Large intestine (tissue), 3 donors: ENCODE data around the gene FIG4. TPM values are rescaled to one million over a fixed set of nuclear protein-coding genes. Genes with fewer than 3 reads are reported as not detected.

Experiments
- DNase-seq, 2 donors: peaks; one replicate each; pipeline versions ENCODE4 v3.0.0 to v3.0.0-alpha.2; 2013
- H3K27ac ChIP-seq: one replicate; pipeline ENCODE4 v1.5.1; 2013; ENCODE audit warnings: low read length
- H3K27me3 ChIP-seq: 2 replicates; pipeline ENCODE4 v1.6.1; 2013; ENCODE audit warnings: low read length; ENCODE audit not compliant: control insufficient read depth, insufficient read depth
- H3K36me3 ChIP-seq: 2 replicates; pipeline ENCODE4 v1.6.1; 2013; ENCODE audit warnings: low read length; ENCODE audit not compliant: control insufficient read depth, insufficient read depth
- H3K4me1 ChIP-seq: one replicate; pipeline ENCODE4 v1.6.1; 2013; ENCODE audit warnings: low read length; ENCODE audit not compliant: control insufficient read depth, insufficient read depth
- H3K4me3 ChIP-seq: one replicate; pipeline ENCODE4 v1.5.1; 2013; ENCODE audit warnings: low read length
- H3K9me3 ChIP-seq: one replicate; pipeline ENCODE4 v1.6.1; 2013; ENCODE audit warnings: mild to moderate bottlenecking, low read depth, low read length, moderate library complexity; ENCODE audit not compliant: control insufficient read depth
- WGBS: methylation state at CpG from one replicate; pipeline ENCODE4 v1.1.5; 2013; ENCODE audit warnings: low lambda C conversion rate; ENCODE audit not compliant: insufficient coverage; 5-methylcytosine and 5-hydroxymethylcytosine counted together
- polyA plus RNA-seq: library from polyadenylated mRNA; unstranded; fragments of 120-200 nt; gene quantifications from one replicate; pipeline ENCODE4 v1.2.1, GENCODE V29; 2013

FIG4 gene
- polyA plus RNA-seq, 1 donor: 15.1 TPM

DNA sequence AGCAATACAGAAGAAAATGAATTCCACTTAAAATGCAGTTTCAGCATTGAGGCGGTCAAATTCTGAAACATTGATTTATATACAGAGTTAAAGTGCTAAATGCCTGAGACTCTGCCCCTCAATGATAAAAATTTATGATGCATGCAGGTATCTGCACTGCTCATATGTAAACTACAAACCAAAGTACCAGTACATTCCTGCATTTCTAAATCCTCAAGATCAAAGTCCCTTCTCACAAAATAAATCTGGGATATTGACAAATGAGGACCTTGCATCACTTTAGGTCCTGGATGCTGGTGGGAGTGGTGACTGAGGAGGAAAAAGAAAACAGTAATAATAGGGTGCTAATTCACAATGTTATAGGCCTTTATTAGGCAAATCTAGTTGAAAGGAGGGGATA, 101.9 kb downstream of the FIG4 start:
- Histone ChIP-seq H3K4me3 (no peak overlapping the region), H3K27ac (no peak overlapping the region), H3K27me3 (no peaks in the 10 kb centered on the region), H3K4me1 (no peaks in the 10 kb centered on the region), H3K9me3 (no peaks in the 10 kb centered on the region), H3K36me3 (peaks cover 16% of the 10 kb centered on the region)
- WGBS: 83% methylated on average over 1 of the region's 1 CpG
- DNase-seq: no peak

DNA sequence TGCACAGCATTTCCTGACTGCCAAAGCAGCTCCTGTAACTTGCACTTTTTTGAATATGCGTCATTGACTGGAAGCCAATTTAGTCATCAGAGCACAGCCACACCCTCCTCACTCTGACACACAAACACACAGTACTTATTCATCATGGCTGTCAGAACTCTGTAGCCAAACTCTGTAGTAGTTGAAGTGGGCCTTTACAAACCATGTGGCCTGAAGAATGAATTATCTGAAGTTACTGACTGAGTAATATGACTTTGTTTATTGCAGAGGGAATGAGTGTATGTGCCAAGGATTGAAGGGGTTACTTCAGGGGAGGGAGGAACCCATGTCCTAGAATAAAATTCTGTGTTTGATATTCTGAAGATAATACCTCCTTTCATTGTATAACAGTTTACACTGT, 102.7 kb downstream of the FIG4 start:
- Histone ChIP-seq H3K27me3 (no peaks in the 10 kb centered on the region), H3K4me3 (no peak overlapping the region), H3K4me1 (no peaks in the 10 kb centered on the region), H3K27ac (no peak overlapping the region), H3K9me3 (no peaks in the 10 kb centered on the region), H3K36me3 (peaks cover 10% of the 10 kb centered on the region)
- DNase-seq: peak; percentile 11 to 46
- WGBS: no CpG with 5 or more reads among the region's 1 CpG

DNA sequence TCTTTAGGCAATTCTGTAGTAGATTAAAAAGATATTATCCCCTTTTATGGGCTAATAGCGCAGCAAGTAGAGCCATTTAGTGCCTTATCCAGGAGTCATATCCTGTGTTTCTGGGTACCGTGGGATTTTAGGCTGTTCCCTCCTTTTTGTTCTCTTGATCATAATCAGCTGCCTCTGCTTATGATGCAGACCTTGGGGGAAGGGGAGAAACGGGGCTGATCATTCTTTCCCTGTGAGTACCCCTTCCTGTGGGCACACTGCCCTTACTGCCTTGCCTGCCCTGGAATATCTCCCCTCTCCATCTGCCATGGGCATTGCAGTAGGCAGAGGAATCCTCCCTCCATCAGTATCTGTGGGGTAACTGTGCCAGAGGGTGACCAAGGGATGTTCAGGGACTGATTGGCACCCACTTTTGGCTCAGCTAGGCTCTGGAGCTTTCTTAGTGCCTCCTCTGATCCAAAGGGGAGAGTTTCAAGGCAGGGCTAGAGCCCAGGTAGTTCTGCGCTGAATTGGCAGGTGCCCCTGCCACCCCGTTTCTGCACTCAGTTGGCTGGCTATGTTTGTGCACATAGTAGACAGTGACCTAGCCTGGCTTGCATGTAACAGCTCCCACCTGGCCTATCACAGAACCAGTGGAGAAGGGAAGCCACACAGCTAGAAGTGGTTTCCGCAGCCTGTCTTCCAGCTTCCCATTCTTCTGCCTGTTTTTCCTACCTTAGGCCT, 103.3 kb downstream of the FIG4 start:
- H3K9me3 ChIP-seq: no peaks in the 10 kb centered on the region
- no peaks in the 10 kb centered on the region for H3K27me3 ChIP-seq
- no peak overlapping the region for H3K27ac ChIP-seq
- H3K4me1 ChIP-seq: no peaks in the 10 kb centered on the region
- peaks cover 9% of the 10 kb centered on the region for H3K36me3 ChIP-seq
- no CpG with 5 or more reads among the region's 6 CpGs for WGBS
- no peak for DNase-seq
- no peak overlapping the region for H3K4me3 ChIP-seq

DNA sequence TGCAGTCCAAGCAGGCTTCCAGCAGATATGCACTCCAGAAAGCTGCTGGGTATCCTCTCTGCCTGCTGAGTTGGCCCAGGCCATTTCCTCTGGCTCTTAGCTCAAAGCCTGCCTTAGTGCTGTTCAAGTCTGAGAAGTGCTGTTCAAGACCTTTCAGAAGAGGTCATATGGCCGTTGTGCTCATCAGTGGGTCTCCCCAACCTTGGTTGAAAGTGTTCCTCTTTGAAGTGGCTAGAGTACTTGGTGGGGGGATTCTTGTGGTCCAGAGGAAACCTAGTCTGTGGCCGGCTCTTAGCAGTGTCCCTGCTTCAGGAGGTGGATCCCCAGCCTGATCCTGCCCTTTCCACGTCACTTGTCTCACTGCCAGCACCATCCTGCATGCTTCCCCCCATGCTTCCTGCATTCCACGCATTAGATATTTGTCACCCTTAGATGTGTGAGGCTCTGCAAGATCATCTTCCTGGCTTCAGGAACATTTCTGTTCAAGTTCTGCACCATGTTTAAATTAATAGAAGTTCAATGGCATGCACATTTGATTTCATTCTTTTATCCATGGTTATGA, 105.0 kb downstream of the FIG4 start:
- no peak for DNase-seq
- no peak overlapping the region for H3K4me3 ChIP-seq
- H3K27ac ChIP-seq: no peak overlapping the region
- H3K9me3 ChIP-seq: no peaks in the 10 kb centered on the region
- WGBS: no CpG with 5 or more reads among the region's 4 CpGs
- no peaks in the 10 kb centered on the region for H3K27me3 ChIP-seq
- H3K4me1 ChIP-seq: no peaks in the 10 kb centered on the region
- peaks cover 9% of the 10 kb centered on the region for H3K36me3 ChIP-seq

DNA sequence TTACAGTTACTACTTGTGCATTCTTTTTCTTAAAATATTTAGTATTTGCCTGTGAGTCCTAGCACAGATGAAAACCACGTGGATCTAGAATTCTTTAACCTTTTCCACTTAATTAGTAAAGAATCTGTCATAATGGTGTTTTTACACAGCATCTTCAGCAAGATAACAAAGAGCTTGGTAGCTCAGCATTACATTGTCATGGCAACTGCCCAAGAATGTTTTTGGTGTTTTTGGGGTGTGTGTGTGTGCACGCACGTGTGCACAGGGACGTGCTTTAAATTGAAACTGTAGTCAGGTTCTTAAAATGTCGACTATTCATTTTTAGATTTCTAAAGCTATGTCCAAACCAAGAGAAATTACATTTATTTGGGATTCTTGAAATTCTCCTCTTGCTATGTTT, 108.0 kb downstream of the FIG4 start:
- H3K36me3 ChIP-seq: peaks cover 7% of the 10 kb centered on the region
- H3K4me1 ChIP-seq: no peaks in the 10 kb centered on the region
- H3K9me3 ChIP-seq: no peaks in the 10 kb centered on the region
- DNase-seq: no peak
- H3K27ac ChIP-seq: no peak overlapping the region
- H3K4me3 ChIP-seq: no peak overlapping the region
- H3K27me3 ChIP-seq: no peaks in the 10 kb centered on the region
- 94% methylated on average over 3 of the region's 5 CpGs for WGBS

DNA sequence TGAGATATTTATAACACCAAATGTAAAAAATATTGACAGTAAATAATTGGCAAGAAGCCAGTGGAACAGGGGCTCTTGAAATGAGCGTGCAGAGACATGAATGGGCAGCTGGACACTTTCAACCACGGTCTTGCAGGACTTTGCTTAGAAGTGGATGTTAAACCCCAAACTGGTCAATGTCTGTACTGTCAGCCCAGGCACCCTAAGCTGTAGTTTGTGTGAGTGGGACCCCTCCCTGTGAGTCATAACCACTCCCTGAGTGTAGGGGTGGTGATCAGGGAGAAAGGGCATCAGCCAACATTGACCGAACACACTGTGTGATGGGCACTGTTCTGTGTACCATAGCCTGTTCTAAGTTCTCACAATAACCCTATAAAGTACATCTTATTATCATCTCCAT, 108.6 kb downstream of the FIG4 start:
- WGBS: no CpG with 5 or more reads among the region's 3 CpGs
- H3K36me3 ChIP-seq: peaks cover 7% of the 10 kb centered on the region
- H3K27ac ChIP-seq: no peak overlapping the region
- no peak for DNase-seq
- no peaks in the 10 kb centered on the region for H3K9me3 ChIP-seq
- no peaks in the 10 kb centered on the region for H3K4me1 ChIP-seq
- no peak overlapping the region for H3K4me3 ChIP-seq
- H3K27me3 ChIP-seq: no peaks in the 10 kb centered on the region

DNA sequence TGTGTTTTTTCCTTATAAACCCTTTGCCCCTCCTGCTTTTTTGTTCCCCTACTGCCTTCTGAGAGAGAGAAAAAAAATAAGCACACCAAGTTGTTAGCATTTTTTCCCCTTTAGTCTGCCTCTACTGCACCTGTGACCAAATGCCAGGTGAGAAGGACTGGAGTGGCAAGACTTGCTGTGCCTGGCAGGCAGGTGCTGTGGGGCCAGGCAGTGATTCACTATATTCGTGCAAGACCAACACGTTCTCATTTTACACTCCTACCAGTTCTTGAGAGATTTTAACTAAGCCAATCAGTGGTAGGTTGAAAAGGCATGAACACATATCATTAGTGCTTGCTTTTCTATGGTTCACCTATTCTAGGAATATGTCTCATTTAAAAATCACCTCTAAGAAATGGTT, 109.7 kb downstream of the FIG4 start:
- H3K4me1 ChIP-seq: no peaks in the 10 kb centered on the region
- WGBS: no CpG with 5 or more reads among the region's 2 CpGs
- H3K4me3 ChIP-seq: no peak overlapping the region
- H3K9me3 ChIP-seq: no peaks in the 10 kb centered on the region
- H3K27ac ChIP-seq: no peak overlapping the region
- DNase-seq: no peak
- H3K36me3 ChIP-seq: peaks cover 7% of the 10 kb centered on the region
- no peaks in the 10 kb centered on the region for H3K27me3 ChIP-seq

DNA sequence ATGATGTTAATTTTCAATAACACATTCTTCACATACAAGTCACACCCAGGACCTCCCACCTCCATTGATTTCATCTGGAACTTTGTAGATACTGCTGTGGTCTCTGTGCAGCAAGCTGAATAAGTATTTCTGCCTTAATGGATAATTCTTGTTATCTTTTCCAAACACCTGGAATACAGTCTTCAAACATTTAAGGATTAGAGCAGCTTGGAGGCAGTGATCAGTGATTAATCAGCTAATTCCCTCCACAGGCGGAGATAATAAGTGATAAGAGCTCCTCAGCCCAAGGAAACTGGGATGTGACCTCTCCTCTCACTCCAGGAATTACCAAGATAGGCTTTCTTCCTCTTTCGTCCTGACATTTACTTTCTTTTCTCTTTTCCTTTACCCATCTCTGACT, 110.7 kb downstream of the FIG4 start:
- no peaks in the 10 kb centered on the region for H3K4me1 ChIP-seq
- H3K36me3 ChIP-seq: peaks cover 5% of the 10 kb centered on the region
- H3K27me3 ChIP-seq: no peaks in the 10 kb centered on the region
- no peak for DNase-seq
- H3K4me3 ChIP-seq: no peak overlapping the region
- WGBS: 75% methylated on average over 1 of the region's 2 CpGs
- no peaks in the 10 kb centered on the region for H3K9me3 ChIP-seq
- no peak overlapping the region for H3K27ac ChIP-seq

DNA sequence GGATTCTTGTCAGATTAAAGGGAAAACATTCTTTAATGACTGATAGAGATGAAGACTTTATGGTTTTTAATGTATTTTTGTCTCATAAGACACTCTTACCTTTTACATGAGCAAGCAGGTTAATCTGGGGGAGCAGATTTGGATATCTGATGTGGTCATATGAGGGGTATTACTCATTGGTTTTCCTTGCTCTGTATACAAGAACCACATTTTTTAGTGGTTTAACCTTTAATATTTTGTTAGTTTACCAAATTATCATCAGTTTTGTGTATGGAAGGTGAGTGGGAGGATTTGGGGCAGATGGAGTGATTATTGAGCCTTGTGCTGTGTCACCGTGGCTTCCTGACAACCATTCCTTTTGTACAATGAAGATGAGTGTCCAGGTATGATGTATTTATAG, 112.9 kb downstream of the FIG4 start:
- H3K27me3 ChIP-seq: no peaks in the 10 kb centered on the region
- H3K4me1 ChIP-seq: no peaks in the 10 kb centered on the region
- H3K36me3 ChIP-seq: peaks cover 2% of the 10 kb centered on the region
- no peak overlapping the region for H3K4me3 ChIP-seq
- DNase-seq: no peak
- no CpG with 5 or more reads among the region's 1 CpG for WGBS
- no peak overlapping the region for H3K27ac ChIP-seq
- H3K9me3 ChIP-seq: no peaks in the 10 kb centered on the region

DNA sequence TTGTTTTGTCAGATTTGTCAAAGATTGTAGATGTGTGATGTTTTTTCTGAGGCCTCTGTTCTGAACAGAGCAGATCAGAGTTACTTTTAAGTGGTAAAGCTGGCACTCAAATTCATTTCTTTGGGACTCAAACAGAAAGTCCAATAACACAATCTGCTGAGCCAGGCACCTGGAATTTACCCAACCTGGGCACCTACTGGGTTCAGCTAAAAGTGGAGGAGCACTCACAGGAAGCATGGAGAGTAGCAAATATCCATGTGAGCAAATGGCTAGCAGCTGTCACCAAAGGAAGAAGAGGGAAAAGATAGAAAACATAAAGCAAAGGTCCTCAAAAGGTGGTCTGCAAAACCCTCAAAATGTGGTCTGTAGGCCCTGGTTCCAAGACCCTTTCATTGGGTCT, 116.8 kb downstream of the FIG4 start:
- no peak overlapping the region for H3K27ac ChIP-seq
- no peaks in the 10 kb centered on the region for H3K9me3 ChIP-seq
- no peaks in the 10 kb centered on the region for H3K4me1 ChIP-seq
- H3K36me3 ChIP-seq: no peaks in the 10 kb centered on the region
- H3K4me3 ChIP-seq: no peak overlapping the region
- H3K27me3 ChIP-seq: no peaks in the 10 kb centered on the region
- DNase-seq: no peak

DNA sequence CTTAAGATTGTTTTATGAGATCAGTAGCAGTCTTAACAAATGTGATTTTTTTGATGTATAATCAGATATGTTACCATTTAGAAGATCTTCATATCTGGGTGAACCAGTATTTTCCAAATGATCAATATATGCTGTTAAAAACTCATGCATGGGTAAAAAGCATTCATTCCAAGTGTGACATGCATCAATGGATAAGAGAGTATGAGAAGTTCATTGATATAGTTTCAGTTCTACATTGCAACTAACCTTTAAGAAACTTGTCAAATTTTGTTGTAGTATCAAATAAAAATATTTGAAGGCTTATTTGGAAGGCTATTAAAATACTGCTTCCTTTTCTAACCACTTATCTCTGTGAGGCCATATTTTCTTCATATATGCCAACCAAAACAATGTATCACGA, 117.7 kb downstream of the FIG4 start:
- DNase-seq: no peak
- WGBS: 100% methylated on average over 1 of the region's 1 CpG
- peaks cover 3% of the 10 kb centered on the region for H3K36me3 ChIP-seq
- no peak overlapping the region for H3K4me3 ChIP-seq
- no peaks in the 10 kb centered on the region for H3K27me3 ChIP-seq
- H3K27ac ChIP-seq: no peak overlapping the region
- no peaks in the 10 kb centered on the region for H3K4me1 ChIP-seq
- H3K9me3 ChIP-seq: no peaks in the 10 kb centered on the region
